Measurements from ENCODE around the gene SLC48A1. TPM values are rescaled to one million over a fixed set of nuclear protein-coding genes. Genes with fewer than 3 reads are reported as not detected.

The SLC48A1 gene
- total and polyA plus RNA-seq, 10 of the 15 experiments (the other 5 are each of a cell fraction or from before 2014, with no cell fraction given) = 1.1 to 4.9 (median 1.9) TPM

DNA sequence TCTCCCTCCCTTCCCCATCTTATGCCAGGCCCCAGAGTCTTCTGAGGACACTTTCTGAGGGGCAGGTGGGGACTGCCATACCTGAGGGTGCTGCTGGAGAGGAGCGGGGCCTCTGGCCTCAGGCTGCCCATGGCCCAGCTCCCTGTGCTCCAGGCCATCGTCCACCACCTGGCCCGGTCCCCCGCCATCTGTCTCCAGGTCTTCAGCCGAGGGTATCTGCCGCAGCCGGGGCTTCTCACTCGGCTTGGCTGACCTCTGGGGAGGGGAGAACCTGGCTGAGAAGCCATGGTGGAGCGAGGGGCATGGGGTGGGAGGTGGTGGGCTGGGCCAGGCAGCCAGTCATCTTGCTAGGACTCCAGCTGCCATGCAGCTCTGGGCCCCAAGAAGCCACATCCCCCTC lies 21.6 kb downstream of the SLC48A1 start:
- POLR2A ChIA-PET = no interaction called here
- BruUV-seq (replicated peaks) = no TSS peak
- 81% methylated on average over 9 of the region's 9 CpGs for WGBS (ENCODE audit: insufficient coverage, insufficient replicate concordance, low lambda C conversion rate, missing lambda C conversion rate)
- H4K20me1 ChIP-seq (ENCODE audit: control insufficient read depth, insufficient read depth) = no peaks in the 10 kb centered on the region
- H3K9me3 ChIP-seq (replicated peaks; ENCODE audit: control insufficient read depth, insufficient read depth, low read length) = no peaks in the 10 kb centered on the region
- SMC1A ChIA-PET (ENCODE audit: uncharacterized antibody, unreplicated experiment) = interaction anchor here (1.1 kb wide), 1 partner anchor 41 kb away, joined by 3 read pairs; no protein-coding TSS in a partner anchor
- RAD21 ChIA-PET (ENCODE audit: unreplicated experiment) = interaction anchor here (1.2 kb wide), 1 partner anchor 43 kb away, joined by 4 read pairs; no protein-coding TSS in a partner anchor
- no peak for ATAC-seq
- no peak overlapping the region for H3K27ac ChIP-seq (ENCODE audit: control insufficient read depth, insufficient read depth)
- TF ChIP-seq BACH1 (IDR thresholded peaks at IDR 0.05; ENCODE audit: borderline replicate concordance) (no peak), CHD1 (IDR thresholded peaks at IDR 0.05; ENCODE audit: low read depth, low read length) (no peak), NRF1 (conservative IDR thresholded peaks at IDR 0.05; ENCODE audit: low read depth, low read length) (no peak)
- CTCF ChIA-PET = interaction anchor here (1.4 kb wide), 1 partner anchor 44 kb away, joined by 9 read pairs; no protein-coding TSS in a partner anchor
- intact Hi-C loops (cut with micrococcal nuclease; ENCODE audit: unreplicated experiment) (no loop called here), in situ Hi-C loops (cut with MboI) (no loop called here)
- no peaks in the 10 kb centered on the region for H3K79me2 ChIP-seq (ENCODE audit: control insufficient read depth, insufficient read depth, low read length)
- H2AFZ ChIP-seq (ENCODE audit: control insufficient read depth, low read depth, low read length) = no peak overlapping the region
- H3K4me3 ChIP-seq = no peak overlapping the region
- H3K36me3 ChIP-seq (ENCODE audit: control insufficient read depth in 2 of 2, insufficient read depth in 2 of 2, low read length in 1 of 2) = peaks cover 0 to 3% of the 10 kb centered on the region in 2 experiments; a peak in 2 of 4 replicates
- DNase-seq (ENCODE audit: low read depth, low spot score) = no peak
- H3K27me3 ChIP-seq (replicated peaks in 1 of 2; ENCODE audit: control insufficient read depth in 2 of 2, insufficient read depth in 2 of 2, low read length in 1 of 2) = no peaks in the 10 kb centered on the region
- H3K9ac ChIP-seq (ENCODE audit: control insufficient read depth, insufficient read depth, low read length) = no peak overlapping the region
- no peak overlapping the region for H3K4me2 ChIP-seq (ENCODE audit: control insufficient read depth, insufficient read depth)
- H3K4me1 ChIP-seq (ENCODE audit: control insufficient read depth, insufficient read depth, low read length) = no peaks in the 10 kb centered on the region
- no peak for FAIRE-seq

DNA sequence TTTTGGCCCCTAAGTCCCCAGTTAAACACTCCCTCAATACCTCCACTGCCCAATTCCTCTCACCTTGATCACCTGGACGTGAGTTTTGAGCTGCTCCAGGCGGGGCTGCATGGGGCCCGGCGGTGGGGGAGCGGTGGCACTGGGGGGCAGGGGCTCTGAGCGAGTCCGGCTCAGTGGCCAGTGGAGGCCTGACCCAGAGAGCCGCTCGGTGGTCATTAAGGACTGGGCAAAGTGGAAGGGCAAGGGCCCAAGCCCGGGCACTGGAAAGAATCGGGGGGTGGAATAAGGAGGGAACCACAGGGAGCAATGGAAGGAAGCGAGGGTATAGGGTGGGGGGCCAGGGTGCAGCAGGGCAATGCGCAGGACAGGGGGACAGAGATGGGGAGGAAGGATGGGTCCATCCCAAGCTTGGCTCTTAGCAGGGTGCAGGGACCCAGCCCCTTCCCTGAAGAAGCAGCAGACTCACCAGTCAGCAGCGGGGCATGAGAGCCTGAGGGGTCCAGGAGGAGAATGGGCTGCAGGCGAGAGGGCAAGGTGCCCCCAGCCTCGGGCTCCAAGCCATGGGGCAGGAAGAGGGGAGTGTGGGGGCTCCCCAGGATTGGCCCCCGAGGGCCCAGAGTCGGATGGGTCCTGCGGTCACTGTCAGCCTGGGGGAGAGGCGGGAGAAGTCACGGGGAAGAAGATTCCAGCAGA lies 22.2 kb downstream of the SLC48A1 start:
- Histone ChIP-seq H2AFZ (ENCODE audit: control insufficient read depth, low read depth, low read length) (no peak overlapping the region), H3K4me1 (ENCODE audit: control insufficient read depth, insufficient read depth, low read length) (no peaks in the 10 kb centered on the region), H3K36me3 (ENCODE audit: control insufficient read depth in 2 of 2, insufficient read depth in 2 of 2, low read length in 1 of 2) (peaks cover 0 to 3% of the 10 kb centered on the region in 2 experiments; a peak in 2 of 4 replicates), H3K27ac (ENCODE audit: control insufficient read depth, insufficient read depth) (no peak overlapping the region), H3K9me3 (replicated peaks; ENCODE audit: control insufficient read depth, insufficient read depth, low read length) (no peaks in the 10 kb centered on the region), H3K4me3 (no peak overlapping the region), H3K27me3 (replicated peaks in 1 of 2; ENCODE audit: control insufficient read depth in 2 of 2, insufficient read depth in 2 of 2, low read length in 1 of 2) (no peaks in the 10 kb centered on the region), H3K4me2 (ENCODE audit: control insufficient read depth, insufficient read depth) (no peak overlapping the region), H3K9ac (ENCODE audit: control insufficient read depth, insufficient read depth, low read length) (no peak overlapping the region), H3K79me2 (ENCODE audit: control insufficient read depth, insufficient read depth, low read length) (no peaks in the 10 kb centered on the region), H4K20me1 (ENCODE audit: control insufficient read depth, insufficient read depth) (no peaks in the 10 kb centered on the region)
- DNase-seq (ENCODE audit: low read depth, low spot score) = no peak
- intact Hi-C loops (cut with micrococcal nuclease; ENCODE audit: unreplicated experiment) (no loop called here), in situ Hi-C loops (cut with MboI) (no loop called here)
- ChIA-PET RAD21 (ENCODE audit: unreplicated experiment) (interaction anchor here (0.6 to 7.5 kb wide), 3 partner anchors 23 to 42 kb away, joined by 3 to 166 read pairs (median 4); no protein-coding TSS in a partner anchor), CTCF (interaction anchor here (1.4 to 7.9 kb wide), 3 partner anchors 40 to 51 kb away, joined by 3 to 215 read pairs (median 9); no protein-coding TSS in a partner anchor), SMC1A (ENCODE audit: uncharacterized antibody, unreplicated experiment) (interaction anchor here (1.1 to 4.0 kb wide), 2 partner anchors 40 to 42 kb away, joined by 3 to 43 read pairs; no protein-coding TSS in a partner anchor), POLR2A (no interaction called here)
- no peak for FAIRE-seq
- 82% methylated on average over 20 of the region's 21 CpGs for WGBS (ENCODE audit: insufficient coverage, insufficient replicate concordance, low lambda C conversion rate, missing lambda C conversion rate)
- ATAC-seq = no peak
- no TSS peak for BruUV-seq (replicated peaks)
- TF ChIP-seq GABPA (IDR thresholded peaks at IDR 0.05; ENCODE audit: low read depth) = no peak
- TF ChIP-seq CREM (IDR thresholded peaks at IDR 0.05; ENCODE audit: low read depth) = no peak
- no peak for TF ChIP-seq TCF7 (IDR thresholded peaks at IDR 0.05; ENCODE audit: borderline replicate concordance)
- TF ChIP-seq BMI1 (IDR thresholded peaks at IDR 0.05; ENCODE audit: borderline replicate concordance) = no peak
- TF ChIP-seq MYC (IDR thresholded peaks at IDR 0.05; ENCODE audit: insufficient read depth, insufficient read length, insufficient replicate concordance, low read length, severe bottlenecking) = no peak
- TF ChIP-seq EGR1 (IDR thresholded peaks at IDR 0.05; ENCODE audit: borderline replicate concordance in 1 of 2, low read depth in 2 of 2, low read length in 2 of 2) = no peak
- TF ChIP-seq, protein P1, sequence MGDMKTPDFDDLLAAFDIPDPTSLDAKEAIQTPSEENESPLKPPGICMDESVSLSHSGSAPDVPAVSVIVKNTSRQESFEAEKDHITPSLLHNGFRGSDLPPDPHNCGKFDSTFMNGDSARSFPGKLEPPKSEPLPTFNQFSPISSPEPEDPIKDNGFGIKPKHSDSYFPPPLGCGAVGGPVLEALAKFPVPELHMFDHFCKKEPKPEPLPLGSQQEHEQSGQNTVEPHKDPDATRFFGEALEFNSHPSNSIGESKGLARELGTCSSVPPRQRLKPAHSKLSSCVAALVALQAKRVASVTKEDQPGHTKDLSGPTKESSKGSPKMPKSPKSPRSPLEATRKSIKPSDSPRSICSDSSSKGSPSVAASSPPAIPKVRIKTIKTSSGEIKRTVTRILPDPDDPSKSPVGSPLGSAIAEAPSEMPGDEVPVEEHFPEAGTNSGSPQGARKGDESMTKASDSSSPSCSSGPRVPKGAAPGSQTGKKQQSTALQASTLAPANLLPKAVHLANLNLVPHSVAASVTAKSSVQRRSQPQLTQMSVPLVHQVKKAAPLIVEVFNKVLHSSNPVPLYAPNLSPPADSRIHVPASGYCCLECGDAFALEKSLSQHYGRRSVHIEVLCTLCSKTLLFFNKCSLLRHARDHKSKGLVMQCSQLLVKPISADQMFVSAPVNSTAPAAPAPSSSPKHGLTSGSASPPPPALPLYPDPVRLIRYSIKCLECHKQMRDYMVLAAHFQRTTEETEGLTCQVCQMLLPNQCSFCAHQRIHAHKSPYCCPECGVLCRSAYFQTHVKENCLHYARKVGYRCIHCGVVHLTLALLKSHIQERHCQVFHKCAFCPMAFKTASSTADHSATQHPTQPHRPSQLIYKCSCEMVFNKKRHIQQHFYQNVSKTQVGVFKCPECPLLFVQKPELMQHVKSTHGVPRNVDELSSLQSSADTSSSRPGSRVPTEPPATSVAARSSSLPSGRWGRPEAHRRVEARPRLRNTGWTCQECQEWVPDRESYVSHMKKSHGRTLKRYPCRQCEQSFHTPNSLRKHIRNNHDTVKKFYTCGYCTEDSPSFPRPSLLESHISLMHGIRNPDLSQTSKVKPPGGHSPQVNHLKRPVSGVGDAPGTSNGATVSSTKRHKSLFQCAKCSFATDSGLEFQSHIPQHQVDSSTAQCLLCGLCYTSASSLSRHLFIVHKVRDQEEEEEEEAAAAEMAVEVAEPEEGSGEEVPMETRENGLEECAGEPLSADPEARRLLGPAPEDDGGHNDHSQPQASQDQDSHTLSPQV (IDR thresholded peaks at IDR 0.05) = no peak
- no peak for TF ChIP-seq JUND (IDR thresholded peaks at IDR 0.05; ENCODE audit: low read depth, low read length)
- TF ChIP-seq YY1 (IDR thresholded peaks at IDR 0.05; ENCODE audit: low read depth, low read length) = no peak
